DMS 273 treated with DMSO at 0.1 percent for 48 hours (cell line): ENCODE data around the gene IL19.
"Not testable (repeated sequence)": the region's sequence is repeated elsewhere in the genome, so short reads cannot be mapped to it uniquely, and the experiment has no call there.

Experiments
- DNase-seq: peaks from one replicate; lab custom pipeline; 2025; lab: John Stamatoyannopoulos, UW

The IL19 gene

DNA sequence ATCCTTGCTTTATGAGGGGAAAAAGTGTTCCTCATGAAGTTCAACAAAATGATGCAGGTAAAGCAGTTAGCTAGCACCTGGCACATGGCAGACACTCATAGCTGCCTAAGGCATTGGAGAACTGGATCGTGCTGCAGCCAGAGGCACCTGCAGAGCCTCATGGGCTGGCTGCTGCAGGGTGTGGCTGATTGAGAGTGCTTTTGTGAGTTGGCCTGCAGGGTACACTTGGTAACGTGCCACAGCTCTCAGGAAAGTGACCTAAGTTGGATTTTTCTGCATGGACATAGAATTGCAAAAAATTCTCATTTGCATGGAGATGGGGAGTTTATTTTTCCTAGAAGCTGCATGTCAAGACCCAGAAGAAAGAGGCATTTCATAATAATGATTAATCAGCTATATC is 63.2 kb downstream of the IL19 start:
- DNase-seq = no peak

DNA sequence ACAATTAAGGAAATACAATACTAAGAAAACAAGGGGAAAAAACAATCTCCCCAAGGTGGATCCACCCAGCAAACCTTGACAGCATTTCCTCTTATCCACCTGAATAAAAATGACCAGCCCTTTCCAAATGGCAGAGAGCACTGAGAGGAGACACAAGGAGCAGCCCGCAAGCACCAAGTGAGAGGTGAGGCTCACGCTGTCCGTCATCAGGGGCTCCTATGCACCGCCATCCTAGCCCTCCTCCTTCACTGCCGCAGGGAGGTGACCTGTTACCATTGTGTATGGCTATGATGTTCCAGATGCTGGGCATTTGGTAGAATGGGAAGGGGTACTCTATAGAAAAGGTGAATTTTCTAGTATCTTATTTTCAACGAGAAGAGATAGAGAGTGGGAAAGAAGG is 63.6 kb downstream of the IL19 start:
- no peak for DNase-seq

DNA sequence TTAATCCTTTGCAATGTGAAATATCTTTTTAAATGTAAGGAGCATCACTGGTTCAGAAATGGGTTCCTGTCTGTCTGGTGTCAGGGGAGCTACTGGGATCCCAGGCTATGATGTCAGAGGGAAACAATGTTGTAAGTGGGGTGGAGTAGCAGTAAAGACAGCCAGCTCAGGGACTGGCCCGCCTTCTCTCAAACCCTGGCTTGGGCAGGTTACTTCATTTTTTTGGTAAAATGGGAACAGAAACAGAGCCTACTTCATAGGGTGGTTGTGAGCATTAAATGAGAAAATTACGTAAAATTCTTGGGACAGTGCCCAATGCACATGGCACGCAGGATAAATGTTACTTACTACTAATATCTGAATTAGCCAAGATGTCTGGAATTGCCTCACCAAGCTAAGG is 64.1 kb downstream of the IL19 start:
- no peak for DNase-seq

DNA sequence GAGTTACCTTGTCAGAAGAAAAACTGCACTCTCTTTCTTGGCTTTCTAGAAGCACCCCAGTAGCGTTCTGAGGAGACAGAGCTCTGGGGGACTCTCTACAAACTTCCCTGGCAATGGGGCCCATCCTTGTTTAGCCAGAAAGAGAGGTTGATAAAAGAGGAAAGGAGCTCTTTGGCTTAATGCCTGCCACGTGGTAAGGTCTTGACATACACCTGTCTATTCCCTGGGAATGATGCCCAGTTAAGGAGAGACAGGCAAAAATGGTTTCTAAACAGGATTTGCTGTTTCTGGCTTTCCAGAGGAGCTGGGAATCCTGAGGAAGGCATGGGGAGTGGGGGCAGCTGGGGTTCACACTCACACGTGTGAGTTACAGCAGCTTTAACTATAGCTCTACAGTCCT is 64.6 kb downstream of the IL19 start:
- no peak for DNase-seq

- DNase-seq = no peak
Observed at GRCh38 chr1:206836111-206836510, 65.5 kb downstream of the IL19 start.

GRCh38 chr1:206839006-206839560 is 68.5 kb downstream of the IL19 start:
- DNase-seq = no peak

- no peak for DNase-seq
Observed at GRCh38 chr1:206839857-206840256, 69.3 kb downstream of the IL19 start.

- no peak for DNase-seq
Observed at GRCh38 chr1:206841609-206842323, 71.2 kb downstream of the IL19 start.

DNA sequence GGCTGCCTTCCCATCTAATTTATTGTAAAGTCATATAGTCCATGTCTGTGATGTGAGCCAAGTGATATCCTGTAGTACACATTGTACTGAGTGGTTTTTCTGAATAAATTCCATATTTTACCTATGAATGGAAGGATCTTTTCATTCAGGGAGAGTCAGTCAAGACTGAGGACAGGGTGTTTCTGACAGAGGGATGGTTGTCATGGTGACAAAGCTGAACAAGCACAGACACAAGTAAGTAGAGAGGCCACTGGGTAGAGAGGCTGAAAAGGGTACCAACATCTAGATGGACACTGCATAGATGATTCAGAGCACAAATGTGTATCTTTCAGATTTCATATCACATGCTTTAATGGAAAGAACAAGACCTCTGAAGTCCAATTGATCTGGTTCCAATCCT is 72.3 kb downstream of the IL19 start:
- no peak for DNase-seq

DNA sequence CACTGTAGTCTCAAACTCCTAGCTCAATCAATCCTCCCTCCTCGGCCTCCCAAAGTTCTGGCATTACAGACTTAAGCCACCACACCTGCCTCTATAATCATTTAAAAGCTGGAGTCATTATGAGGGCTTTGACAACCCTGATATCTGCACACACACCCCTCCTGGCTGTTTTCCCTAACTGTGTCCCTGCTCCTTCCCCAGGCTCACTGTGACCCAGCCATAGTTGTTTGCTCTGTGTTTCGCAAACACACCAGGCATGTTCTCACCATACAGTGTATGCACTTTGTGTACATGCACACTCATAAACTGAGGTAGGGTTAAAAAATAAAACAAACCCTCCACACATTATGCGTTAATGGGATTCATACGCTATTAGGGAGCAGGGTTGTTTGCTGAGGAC is 73.1 kb downstream of the IL19 start:
- DNase-seq = no peak

GRCh38 chr1:206846487-206846886 is 75.9 kb downstream of the IL19 start:
- DNase-seq = no peak

DNA sequence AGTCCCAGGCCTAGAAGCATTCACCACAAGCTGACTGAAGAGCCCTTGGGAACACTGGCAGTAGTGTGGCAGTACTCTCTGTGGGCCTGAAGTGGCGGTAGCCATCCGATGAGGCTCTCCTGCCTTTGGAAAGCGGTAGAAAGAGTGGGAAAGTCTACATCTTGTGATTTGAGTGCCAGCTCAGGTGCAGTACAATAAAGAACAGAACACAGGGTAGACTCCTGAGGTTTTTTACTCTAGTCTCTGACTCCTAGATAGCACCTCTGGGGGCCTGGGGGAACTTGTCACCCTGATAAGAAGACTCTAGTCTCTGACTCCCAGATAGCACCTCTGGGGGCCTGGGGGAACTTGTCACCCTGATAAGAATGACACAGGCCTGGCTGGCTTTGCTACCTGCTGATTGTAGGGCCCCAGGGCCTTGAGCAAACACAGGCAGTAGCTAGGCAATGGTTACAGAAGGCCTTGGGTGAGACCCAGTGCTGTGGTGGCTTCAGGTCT is 76.8 kb downstream of the IL19 start:
- DNase-seq = no peak

DNA sequence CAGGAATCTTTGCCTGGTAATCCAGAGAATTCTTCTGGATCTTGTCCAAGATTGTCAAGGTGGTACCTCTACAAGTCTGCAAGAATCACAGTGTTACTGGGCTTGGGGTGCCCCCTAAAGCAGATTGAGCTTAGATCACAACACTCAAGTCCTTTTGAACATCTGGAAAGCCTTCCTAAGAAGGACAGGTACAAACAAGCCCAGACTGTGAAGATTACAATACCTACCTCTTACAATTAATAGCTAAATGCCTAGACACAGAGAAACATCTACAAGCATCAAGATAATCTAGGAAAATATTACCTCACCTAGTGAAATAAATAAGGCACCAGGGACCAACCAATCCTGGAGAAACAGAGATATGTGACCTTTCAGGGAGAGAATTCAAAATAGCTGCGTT is 77.4 kb downstream of the IL19 start:
- DNase-seq = no peak

DNA sequence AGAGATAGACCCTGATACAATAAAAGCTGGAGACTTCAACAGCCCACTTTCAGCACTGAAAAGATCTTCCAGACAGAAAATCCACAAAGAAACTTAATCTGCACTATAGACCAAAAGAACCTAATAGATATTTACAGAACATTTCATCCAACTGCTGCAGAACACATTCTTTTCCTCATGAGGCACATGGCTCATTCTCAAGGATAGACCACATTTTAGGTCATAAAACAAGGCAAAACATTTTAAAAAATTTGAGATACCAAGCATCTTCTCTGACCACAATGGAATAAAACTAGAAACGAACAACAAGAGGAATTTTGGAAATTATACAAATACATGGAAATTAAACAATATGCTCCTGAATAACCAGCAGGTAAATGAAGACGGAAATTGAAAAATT is 79.8 kb downstream of the IL19 start:
- no peak for DNase-seq

GRCh38 chr1:206851341-206852010 is 80.9 kb downstream of the IL19 start:
- DNase-seq = no peak

DNA sequence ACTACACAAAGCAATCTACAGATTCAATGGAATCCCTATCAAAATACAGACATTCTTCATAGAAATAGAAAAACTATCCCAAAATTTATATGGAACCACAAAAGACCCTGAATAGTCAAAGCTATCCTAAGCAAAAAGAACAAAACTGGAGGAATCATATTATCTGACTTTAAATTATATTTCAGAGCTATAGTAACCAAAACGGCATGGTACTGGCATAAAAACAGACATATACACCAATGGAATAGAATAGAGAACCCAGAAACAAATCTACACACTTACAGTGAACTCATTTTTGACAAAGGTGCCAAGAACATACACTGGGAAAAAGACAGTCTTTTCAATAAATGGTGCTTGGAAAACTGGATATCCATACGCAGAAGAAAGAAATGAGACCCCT is 82.1 kb downstream of the IL19 start:
- DNase-seq = not testable (repeated sequence)

DNA sequence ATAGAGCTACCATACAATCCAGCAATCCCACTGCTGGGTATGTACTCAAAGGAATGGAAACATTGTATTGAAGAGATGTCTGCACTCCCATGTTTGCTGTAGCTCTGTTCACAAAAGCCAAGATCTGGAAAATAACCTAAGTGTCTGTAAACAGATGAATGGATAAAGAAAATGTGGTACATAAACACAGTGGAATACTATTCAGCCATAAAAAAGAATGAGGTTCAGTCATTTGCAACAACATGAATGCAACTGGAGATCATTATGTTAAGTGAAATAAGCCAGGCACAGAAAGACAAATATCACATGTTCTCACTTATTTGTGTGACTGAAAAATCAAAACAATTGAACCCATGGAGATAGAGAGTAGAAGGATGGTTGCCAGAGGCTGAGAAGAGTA is 83.1 kb downstream of the IL19 start:
- DNase-seq = not testable (repeated sequence)

- DNase-seq = no peak
Observed at GRCh38 chr1:206854401-206855129, 84.0 kb downstream of the IL19 start.

DNA sequence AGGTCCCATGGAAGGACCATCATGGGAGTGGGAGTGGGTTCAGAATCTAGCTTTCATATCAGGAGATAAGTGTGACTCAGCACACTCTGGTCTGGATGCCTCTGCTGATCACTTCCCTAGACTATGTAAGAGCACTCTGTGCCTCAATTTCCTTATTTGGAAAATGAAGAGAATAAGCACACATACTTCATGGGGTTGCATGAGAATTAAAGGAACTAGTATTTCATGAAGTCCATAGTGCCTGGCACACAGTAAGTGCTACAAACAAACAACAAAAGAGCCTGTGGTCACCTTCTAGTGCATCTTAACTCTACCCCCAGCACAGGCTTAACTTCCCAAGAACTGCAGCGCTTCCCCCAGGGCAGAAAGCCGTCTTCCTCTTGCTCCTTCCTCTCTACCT is 85.3 kb downstream of the IL19 start:
- no peak for DNase-seq

DNA sequence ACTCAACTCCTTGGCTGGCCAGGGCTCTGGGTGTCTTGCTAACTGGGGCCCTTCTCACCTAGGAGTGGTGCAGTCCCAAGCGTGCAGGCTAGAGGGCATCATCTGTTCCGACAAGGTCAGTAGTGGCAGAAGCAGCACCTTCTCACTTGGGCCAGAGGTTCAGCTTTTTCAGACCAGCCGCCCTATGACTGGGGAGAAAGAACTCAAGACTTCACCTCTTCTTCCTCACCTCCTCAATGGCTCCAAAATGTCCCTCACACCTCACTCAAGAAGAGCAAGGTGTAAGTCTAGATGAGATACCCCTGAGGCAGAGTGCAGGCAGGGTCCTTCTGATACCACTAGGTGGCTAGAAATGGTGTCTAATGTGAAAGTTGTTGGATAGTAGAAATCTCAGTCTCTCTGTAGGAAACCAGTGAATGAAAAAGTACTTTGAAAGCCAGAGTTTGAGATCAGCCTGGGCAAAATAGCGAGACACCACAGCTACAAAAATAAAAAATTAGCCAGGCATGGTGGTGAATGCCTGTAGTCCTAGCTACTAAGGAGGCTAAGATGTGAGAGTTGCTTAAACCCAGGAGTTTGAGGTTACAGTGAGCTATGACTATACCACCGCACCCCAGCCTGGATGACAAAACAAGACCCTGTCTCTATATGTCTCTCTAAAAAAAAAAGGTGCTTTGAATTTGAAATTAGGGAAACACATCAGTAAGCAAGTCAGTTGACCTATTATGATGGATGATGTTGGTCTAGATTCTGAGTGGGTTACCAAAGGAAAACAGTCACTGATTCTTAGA is 86.3 kb downstream of the IL19 start:
- DNase-seq = no peak

GRCh38 chr1:206859082-206859521 is 88.5 kb downstream of the IL19 start:
- DNase-seq = no peak

DNA sequence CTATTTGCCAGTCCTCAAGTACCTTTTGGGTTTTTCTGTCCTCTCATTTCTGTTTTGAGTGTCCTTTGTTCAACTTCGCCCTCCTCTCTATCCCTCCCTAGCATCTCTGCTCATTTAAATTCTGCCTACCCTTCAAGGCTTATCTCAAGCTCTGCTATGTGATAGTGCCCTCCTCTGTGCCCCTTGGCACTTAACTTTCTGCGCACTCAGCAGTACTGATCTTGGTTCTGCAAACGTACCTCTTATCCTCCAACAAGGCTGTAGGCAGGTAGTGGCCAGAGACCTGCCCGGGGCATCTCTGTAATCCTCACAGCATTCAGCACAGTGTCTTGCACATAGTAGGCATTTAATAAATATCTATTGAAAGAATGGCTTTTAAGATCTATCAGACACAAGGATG is 89.6 kb downstream of the IL19 start:
- DNase-seq = no peak
